Psoas muscle (tissue), 8 donors: Measurements from ENCODE around the gene RFESD. TPM values are rescaled to one million over a fixed set of nuclear protein-coding genes. Genes with fewer than 3 reads are reported as not detected.

ENCODE experiments used
- ATAC-seq, 4 donors: fragments of 200-7000 bp; cut with Tn5 transposase; one replicate each; pipeline ENCODE4 v1.9.1; 2020; ENCODE audit warnings: moderate library complexity in 3 of 4, mild to moderate bottlenecking in 2 of 4
- DNase-seq, 2 donors: peaks; one replicate each; pipeline ENCODE4 v3.0.0-alpha.2; 2020
- H3K27ac ChIP-seq: fragments of 200-600 bp; one replicate; pipeline ENCODE4 v1.8.0; 2022
- H3K27me3 ChIP-seq, 3 donors: fragments of 200-600 bp in 1 of 3; one replicate each; pipeline versions ENCODE4 v1.6.1 to v1.8.0; 2013 to 2022; ENCODE audit warnings: low read length in 2 of 3, mild to moderate bottlenecking in 2 of 3, moderate library complexity in 1 of 3; ENCODE audit not compliant: insufficient read depth in 3 of 3
- H3K36me3 ChIP-seq, 2 donors: fragments of 200-600 bp in 1 of 2; one replicate each; pipeline versions ENCODE4 v1.6.1 to v1.8.0; 2013 to 2022; ENCODE audit warnings: low read depth in 1 of 2, mild to moderate bottlenecking in 1 of 2, moderate library complexity in 1 of 2; ENCODE audit not compliant: insufficient read depth in 1 of 2
- H3K4me1 ChIP-seq: fragments of 200-600 bp; one replicate; pipeline ENCODE4 v1.8.0; 2022
- H3K4me3 ChIP-seq: fragments of 200-600 bp; one replicate; pipeline ENCODE4 v1.8.0; 2022; ENCODE audit warnings: mild to moderate bottlenecking
- H3K9me3 ChIP-seq: fragments of 200-600 bp; one replicate; pipeline ENCODE4 v1.8.0; 2022
- WGBS, 3 donors: extraction: QIAGEN DNeasy Blood & Tissue Kit; methylation state at CpG; one replicate each; pipeline versions ENCODE4 v1.1.6 to v1.1.7; 2013; 5-methylcytosine and 5-hydroxymethylcytosine counted together
- intact Hi-C, 2 donors: fragments of 100-400 bp; cut with DNase I; formaldehyde crosslinking; loops; one replicate each; pipeline versions ENCODE4 v1.11.0 to v1.14.2; 2022
- polyA plus RNA-seq, 3 donors: library from polyadenylated mRNA; stranded (reverse); fragments of 200-250 nt; gene quantifications; one replicate each; pipeline ENCODE4 v1.2.3, GENCODE V29; 2013
- total RNA-seq, 4 donors: library from RNA; stranded (reverse); fragmentation: NEBNext Ultra II Directional in 2 of 4; extraction: Animal tissue kit (Norgen Biotek cat#: 25700) in 2 of 4; gene quantifications; one replicate each; pipeline versions ENCODE4 v1.2.1 to v1.2.4, GENCODE V29; 2021 to 2023
- TF ChIP-seq, protein P1 (sequence below): fragments of 200-600 bp; IDR thresholded peaks from one replicate; pipeline ENCODE4 v1.8.0; 2022; ENCODE audit warnings: antibody characterized with exemption
- donor health status: healthy with polysubstance abuse.
- donor health status: DM: no; HTN: no; CAD: no; lungs with moderate emphysema.
- donor health status: Bipolar disorder and iron deficiency.
- donor health status: healthy.
- donor health status: DM: yes; HTN: yes; CAD: no.
- donor health status: DM: no; HTN: no; CAD: no.
- donor health status: DM: no; HTN: no; CAD: no.
- donor health status: DM: yes; HTN: yes; CAD: no.

RFESD gene
- total and polyA plus RNA-seq, 7 donors, result 3.2 to 6.0 (median 3.9) TPM

DNA sequence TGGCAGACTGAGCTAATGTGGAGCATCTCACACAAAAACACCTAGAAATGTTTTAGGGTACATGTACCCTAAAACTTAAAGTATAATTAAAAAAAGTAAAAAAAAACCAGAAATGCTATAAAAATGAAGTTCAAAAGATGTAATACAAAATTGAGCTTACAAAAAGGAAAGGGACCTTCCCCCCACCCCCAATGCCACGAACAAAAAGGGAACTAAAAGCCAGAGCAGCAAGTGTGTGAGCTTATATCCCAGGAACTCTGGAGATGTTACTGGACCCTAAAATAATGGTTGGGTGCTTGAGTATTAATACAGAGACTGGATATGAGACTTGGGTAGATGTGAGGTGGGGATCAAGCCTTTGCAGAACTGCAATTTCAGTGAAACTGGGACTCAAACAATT is 25.2 kb downstream of the RFESD start:
- H3K36me3 ChIP-seq, result no peaks in the 10 kb centered on the region
- intact Hi-C loops, result loop anchor here in 1 of 2 donors (5.0 kb wide), 1 partner anchor 45 kb away; no protein-coding TSS in a partner anchor

DNA sequence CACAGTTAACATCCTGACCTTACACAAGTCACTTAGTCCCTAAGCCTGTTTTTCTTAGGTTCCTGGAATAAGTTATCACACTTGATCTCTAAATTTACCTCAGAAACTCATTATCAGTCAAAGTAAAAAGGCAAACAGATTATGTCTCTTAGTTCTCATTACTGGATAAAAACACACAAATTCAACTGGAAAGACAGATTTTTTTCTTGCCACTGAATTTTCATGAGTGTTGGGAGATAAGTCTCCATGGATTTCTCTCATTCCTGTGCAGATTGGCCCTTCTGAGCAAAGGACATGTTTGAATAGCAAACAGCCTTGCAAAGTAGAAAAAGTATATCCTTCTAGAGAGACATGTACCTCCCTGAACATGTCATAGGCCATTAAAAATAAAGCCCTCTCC is 26.1 kb downstream of the RFESD start:
- Histone ChIP-seq H3K4me1 (peaks cover 16% of the 10 kb centered on the region), H3K9me3 (no peaks in the 10 kb centered on the region), H3K4me3 (no peak overlapping the region), H3K27me3 (no peaks in the 10 kb centered on the region), H3K27ac (no peak overlapping the region), H3K36me3 (no peaks in the 10 kb centered on the region)
- TF ChIP-seq, protein P1, sequence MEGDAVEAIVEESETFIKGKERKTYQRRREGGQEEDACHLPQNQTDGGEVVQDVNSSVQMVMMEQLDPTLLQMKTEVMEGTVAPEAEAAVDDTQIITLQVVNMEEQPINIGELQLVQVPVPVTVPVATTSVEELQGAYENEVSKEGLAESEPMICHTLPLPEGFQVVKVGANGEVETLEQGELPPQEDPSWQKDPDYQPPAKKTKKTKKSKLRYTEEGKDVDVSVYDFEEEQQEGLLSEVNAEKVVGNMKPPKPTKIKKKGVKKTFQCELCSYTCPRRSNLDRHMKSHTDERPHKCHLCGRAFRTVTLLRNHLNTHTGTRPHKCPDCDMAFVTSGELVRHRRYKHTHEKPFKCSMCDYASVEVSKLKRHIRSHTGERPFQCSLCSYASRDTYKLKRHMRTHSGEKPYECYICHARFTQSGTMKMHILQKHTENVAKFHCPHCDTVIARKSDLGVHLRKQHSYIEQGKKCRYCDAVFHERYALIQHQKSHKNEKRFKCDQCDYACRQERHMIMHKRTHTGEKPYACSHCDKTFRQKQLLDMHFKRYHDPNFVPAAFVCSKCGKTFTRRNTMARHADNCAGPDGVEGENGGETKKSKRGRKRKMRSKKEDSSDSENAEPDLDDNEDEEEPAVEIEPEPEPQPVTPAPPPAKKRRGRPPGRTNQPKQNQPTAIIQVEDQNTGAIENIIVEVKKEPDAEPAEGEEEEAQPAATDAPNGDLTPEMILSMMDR, result no peak
- DNase-seq (no peak), ATAC-seq (no peak)
- intact Hi-C loops, result loop anchor here in 1 of 2 donors (5.0 kb wide), 1 partner anchor 45 kb away; no protein-coding TSS in a partner anchor

More for the DNA sequence above, 25.2 kb downstream of the RFESD start:
- 74 to 88% (median 83%) methylated on average over 1 of the region's 1 CpG for WGBS, 3 donors
- no peak overlapping the region for H3K4me3 ChIP-seq
- TF ChIP-seq, protein P1, result no peak
- no peak for ATAC-seq
- H3K4me1 ChIP-seq, result peaks cover 16% of the 10 kb centered on the region
- H3K27me3 ChIP-seq, result no peaks in the 10 kb centered on the region
- no peak overlapping the region for H3K27ac ChIP-seq
- DNase-seq, result no peak
- no peaks in the 10 kb centered on the region for H3K9me3 ChIP-seq

DNA sequence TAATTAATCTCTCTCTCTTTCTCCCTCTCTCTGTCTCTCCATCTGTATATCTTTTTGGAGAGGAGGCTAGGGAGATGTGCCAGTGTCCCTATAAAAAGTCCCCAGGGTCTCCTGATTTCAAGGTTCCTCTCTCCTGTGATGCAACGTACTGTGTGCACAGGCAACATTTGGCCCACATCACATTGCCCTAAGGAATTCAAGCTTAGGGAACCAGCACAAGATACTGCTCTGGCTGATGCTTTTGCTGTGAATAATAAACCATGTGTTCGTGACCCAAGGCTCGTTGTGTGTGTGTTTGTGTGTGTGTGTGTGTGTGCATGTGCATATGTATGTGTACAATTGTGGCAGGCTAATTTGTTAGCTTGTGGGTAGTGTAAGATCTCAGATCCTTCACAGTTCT is 26.5 kb downstream of the RFESD start:
- Histone ChIP-seq H3K9me3 (no peaks in the 10 kb centered on the region), H3K27me3 (no peaks in the 10 kb centered on the region), H3K36me3 (no peaks in the 10 kb centered on the region), H3K4me3 (no peak overlapping the region), H3K27ac (no peak overlapping the region), H3K4me1 (peaks cover 16% of the 10 kb centered on the region)
- intact Hi-C loops, result loop anchor here in 1 of 2 donors (5.0 kb wide), 1 partner anchor 44 kb away; no protein-coding TSS in a partner anchor
- DNase-seq (peak; percentile 13 to 56), ATAC-seq (peak in 1 of 4 donors; percentile 16)
- 24 to 51% (median 30%) methylated on average over 3 of the region's 3 CpGs for WGBS, 3 donors
- TF ChIP-seq, protein P1, result no peak

DNA sequence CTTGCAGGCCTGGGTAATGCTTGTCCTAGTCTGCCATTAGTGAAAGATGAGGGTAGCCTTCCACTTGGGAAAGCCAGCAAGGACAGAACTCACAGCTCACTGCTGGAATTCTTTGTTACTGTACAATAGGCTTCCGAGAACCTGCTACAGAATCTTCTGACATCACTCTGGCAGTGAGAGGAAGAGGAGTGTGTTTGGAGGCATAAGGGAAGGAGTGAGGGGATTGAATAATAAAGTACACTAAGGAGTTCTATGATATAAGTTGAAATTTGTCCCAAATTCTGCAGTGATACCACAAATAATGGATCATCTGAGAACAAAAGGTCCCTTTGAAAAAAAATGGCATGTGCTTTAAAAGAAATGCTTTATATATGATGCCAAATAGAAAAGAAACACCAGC is 36.3 kb downstream of the RFESD start, which contains the start of gene SPATA9:
TSS of gene SPATA9 (minus strand) at position 101 of the 400 bp plus-strand sequence. CDS start 137 bp downstream, outside the sequence.
- DNase-seq, result no peak
- Histone ChIP-seq H3K4me3 (no peak within 1 kb of the TSS), H3K27me3 (no peaks in the 10 kb centered on the region), H3K27ac (no peak within 1 kb of the TSS), H3K9me3 (no peaks in the 10 kb centered on the region), H3K36me3 (no peaks in the 10 kb centered on the region), H3K4me1 (no peaks in the 10 kb centered on the region)
- TF ChIP-seq, protein P1, result no peak
- WGBS, 3 donors, result 74 to 93% (median 81%) methylated on average over 1 of the region's 1 CpG
- ATAC-seq, result no peak
- intact Hi-C loops, result no loop called here

DNA sequence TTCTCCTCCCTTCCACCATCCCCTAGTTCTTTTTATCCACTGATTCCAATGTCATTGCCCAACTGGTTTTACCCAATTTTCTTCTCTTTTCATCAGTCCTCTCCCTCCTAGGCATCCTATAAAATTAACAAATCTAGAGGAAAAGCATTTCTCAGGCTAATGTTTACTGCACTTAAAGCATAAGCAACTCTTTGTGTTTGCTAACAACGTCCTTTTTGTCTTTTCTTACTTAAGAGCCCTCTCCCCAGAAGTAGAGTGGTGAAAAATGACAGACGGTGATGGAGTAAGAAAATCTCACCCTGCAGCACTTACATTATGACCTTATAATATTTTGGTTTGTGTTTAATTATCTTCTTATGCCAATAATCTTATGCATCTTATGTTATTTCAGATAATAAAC is 37.8 kb downstream of the RFESD start:
- Histone ChIP-seq H3K27ac (no peak overlapping the region), H3K36me3 (no peaks in the 10 kb centered on the region), H3K27me3 (no peaks in the 10 kb centered on the region), H3K9me3 (no peaks in the 10 kb centered on the region), H3K4me3 (no peak overlapping the region), H3K4me1 (no peaks in the 10 kb centered on the region)
- TF ChIP-seq, protein P1, result no peak
- intact Hi-C loops, result no loop called here
- WGBS, 3 donors, result 86 to 96% (median 91%) methylated on average over 2 of the region's 2 CpGs
- DNase-seq (no peak), ATAC-seq (no peak)
